ENCODE results near the gene ANKRD63.

DNA sequence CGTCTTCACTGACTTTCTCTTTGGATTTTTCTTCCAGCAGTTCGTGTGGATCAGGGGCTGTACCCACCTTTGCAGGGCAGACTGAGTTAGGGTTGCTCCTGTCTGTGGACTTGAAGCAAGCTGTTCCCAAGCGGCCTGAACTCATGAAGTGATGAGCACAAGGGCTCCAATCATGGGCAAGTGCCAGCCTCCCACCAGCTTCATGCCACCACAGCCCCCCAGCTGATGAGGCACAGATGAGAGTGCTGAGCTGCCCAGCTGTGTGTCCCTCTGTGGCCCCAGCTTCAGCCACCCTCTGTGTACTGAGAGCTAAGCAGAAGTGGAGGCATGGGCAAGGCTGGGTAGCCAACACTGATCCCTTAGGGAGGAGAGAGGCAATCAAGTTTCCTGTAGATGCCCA is 28.1 kb upstream of the ANKRD63 start:
- TF ChIP-seq HCFC1 (IDR thresholded peaks at IDR 0.05; ENCODE audit: low read depth, low read length) = no peak
- no peak for TF ChIP-seq ATF6 (CRISPR knock-in tag; conservative IDR thresholded peaks at IDR 0.05)
- TF ChIP-seq ZNF761 (CRISPR knock-in tag; conservative IDR thresholded peaks at IDR 0.05) = no peak
- TF ChIP-seq POLR2A (IDR thresholded peaks at IDR 0.05; ENCODE audit: insufficient read depth in 1 of 2, low read depth in 2 of 2, low read length in 2 of 2) = no peak
- no peak for TF ChIP-seq SP2 (CRISPR knock-in tag; IDR thresholded peaks at IDR 0.05)
- no peak for TF ChIP-seq CTCF (CRISPR knock-in tag; IDR thresholded peaks at IDR 0.05)
- TF ChIP-seq NR1H2 (CRISPR knock-in tag; IDR thresholded peaks at IDR 0.05; ENCODE audit: borderline replicate concordance, low read depth) = no peak
- TF ChIP-seq, protein P1, sequence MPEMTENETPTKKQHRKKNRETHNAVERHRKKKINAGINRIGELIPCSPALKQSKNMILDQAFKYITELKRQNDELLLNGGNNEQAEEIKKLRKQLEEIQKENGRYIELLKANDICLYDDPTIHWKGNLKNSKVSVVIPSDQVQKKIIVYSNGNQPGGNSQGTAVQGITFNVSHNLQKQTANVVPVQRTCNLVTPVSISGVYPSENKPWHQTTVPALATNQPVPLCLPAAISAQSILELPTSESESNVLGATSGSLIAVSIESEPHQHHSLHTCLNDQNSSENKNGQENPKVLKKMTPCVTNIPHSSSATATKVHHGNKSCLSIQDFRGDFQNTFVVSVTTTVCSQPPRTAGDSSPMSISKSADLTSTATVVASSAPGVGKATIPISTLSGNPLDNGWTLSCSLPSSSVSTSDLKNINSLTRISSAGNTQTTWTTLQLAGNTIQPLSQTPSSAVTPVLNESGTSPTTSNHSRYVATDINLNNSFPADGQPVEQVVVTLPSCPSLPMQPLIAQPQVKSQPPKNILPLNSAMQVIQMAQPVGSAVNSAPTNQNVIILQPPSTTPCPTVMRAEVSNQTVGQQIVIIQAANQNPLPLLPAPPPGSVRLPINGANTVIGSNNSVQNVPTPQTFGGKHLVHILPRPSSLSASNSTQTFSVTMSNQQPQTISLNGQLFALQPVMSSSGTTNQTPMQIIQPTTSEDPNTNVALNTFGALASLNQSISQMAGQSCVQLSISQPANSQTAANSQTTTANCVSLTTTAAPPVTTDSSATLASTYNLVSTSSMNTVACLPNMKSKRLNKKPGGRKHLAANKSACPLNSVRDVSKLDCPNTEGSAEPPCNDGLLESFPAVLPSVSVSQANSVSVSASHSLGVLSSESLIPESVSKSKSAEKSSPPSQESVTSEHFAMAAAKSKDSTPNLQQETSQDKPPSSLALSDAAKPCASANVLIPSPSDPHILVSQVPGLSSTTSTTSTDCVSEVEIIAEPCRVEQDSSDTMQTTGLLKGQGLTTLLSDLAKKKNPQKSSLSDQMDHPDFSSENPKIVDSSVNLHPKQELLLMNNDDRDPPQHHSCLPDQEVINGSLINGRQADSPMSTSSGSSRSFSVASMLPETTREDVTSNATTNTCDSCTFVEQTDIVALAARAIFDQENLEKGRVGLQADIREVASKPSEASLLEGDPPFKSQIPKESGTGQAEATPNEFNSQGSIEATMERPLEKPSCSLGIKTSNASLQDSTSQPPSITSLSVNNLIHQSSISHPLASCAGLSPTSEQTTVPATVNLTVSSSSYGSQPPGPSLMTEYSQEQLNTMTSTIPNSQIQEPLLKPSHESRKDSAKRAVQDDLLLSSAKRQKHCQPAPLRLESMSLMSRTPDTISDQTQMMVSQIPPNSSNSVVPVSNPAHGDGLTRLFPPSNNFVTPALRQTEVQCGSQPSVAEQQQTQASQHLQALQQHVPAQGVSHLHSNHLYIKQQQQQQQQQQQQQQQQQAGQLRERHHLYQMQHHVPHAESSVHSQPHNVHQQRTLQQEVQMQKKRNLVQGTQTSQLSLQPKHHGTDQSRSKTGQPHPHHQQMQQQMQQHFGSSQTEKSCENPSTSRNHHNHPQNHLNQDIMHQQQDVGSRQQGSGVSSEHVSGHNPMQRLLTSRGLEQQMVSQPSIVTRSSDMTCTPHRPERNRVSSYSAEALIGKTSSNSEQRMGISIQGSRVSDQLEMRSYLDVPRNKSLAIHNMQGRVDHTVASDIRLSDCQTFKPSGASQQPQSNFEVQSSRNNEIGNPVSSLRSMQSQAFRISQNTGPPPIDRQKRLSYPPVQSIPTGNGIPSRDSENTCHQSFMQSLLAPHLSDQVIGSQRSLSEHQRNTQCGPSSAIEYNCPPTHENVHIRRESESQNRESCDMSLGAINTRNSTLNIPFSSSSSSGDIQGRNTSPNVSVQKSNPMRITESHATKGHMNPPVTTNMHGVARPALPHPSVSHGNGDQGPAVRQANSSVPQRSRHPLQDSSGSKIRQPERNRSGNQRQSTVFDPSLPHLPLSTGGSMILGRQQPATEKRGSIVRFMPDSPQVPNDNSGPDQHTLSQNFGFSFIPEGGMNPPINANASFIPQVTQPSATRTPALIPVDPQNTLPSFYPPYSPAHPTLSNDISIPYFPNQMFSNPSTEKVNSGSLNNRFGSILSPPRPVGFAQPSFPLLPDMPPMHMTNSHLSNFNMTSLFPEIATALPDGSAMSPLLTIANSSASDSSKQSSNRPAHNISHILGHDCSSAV (CRISPR knock-in tag; IDR thresholded peaks at IDR 0.05; ENCODE audit: borderline replicate concordance) = no peak
- TF ChIP-seq CHD4 (IDR thresholded peaks at IDR 0.05; ENCODE audit: borderline replicate concordance, low read length) = no peak
- no peak for TF ChIP-seq E2F2 (CRISPR knock-in tag; IDR thresholded peaks at IDR 0.05; ENCODE audit: borderline replicate concordance)
